Gastroesophageal sphincter (tissue), 4 donors: ENCODE measurements around the gene PI4KB. TPM values are rescaled to one million over a fixed set of nuclear protein-coding genes. Genes with fewer than 3 reads are reported as not detected.

Experiments used
- ATAC-seq: fragments of 150-250 bp; one replicate; pipeline ENCODE4 v1.9.1; 2016; ENCODE audit warnings: mild to moderate bottlenecking, moderate library complexity
- H3K27ac ChIP-seq, 4 donors: fragments of 200-600 bp; sonication (generic) in 3 of 4; 1 replicate in 3 of 4; 2 replicates in 1 of 4; pipeline ENCODE4 v1.5.1; 2016 to 2019
- H3K27me3 ChIP-seq: fragments of 200-600 bp; sonication (generic); one replicate; pipeline ENCODE4 v1.5.1; 2019
- H3K36me3 ChIP-seq, 2 donors: fragments of 200-600 bp; sonication (generic); one replicate each; pipeline ENCODE4 v1.5.1; 2019; ENCODE audit warnings: control low read depth in 1 of 2
- H3K4me1 ChIP-seq, 3 donors: fragments of 200-600 bp; sonication (generic); 1 replicate in 2 of 3; 2 replicates in 1 of 3; pipeline ENCODE4 v1.5.1; 2016 to 2019; ENCODE audit warnings: control low read depth in 2 of 3
- H3K4me3 ChIP-seq, 2 donors: fragments of 200-600 bp; sonication (generic); one replicate each; pipeline ENCODE4 v1.5.1; 2019; ENCODE audit warnings: mild to moderate bottlenecking in 1 of 2, moderate library complexity in 1 of 2
- H3K9me3 ChIP-seq, 3 donors: fragments of 200-600 bp; sonication (generic); one replicate each; pipeline ENCODE4 v1.5.1; 2017 to 2019; ENCODE audit warnings: control low read depth in 2 of 3
- CTCF ChIP-seq, 4 experiments: fragments of 200-600 bp in 2 of 4; fragments of 450-650 bp in 2 of 4; sonication (generic) in 1 of 4; IDR thresholded peaks; one replicate each; pipeline ENCODE4 v1.5.1; 2017 to 2019; ENCODE audit warnings: antibody characterized with exemption in 4 of 4, mild to moderate bottlenecking in 2 of 4, moderate library complexity in 2 of 4
- EP300 ChIP-seq: sonication (generic); formaldehyde crosslinking; IDR thresholded peaks from one replicate; pipeline ENCODE4 v1.6.1; 2017; ENCODE audit warnings: antibody characterized with exemption, mild to moderate bottlenecking
- POLR2A ChIP-seq, 2 donors: fragments of 450-650 bp; IDR thresholded peaks; one replicate each; pipeline ENCODE4 v1.6.1; 2017; ENCODE audit warnings: antibody characterized with exemption in 2 of 2, mild to moderate bottlenecking in 2 of 2, moderate library complexity in 1 of 2
- POLR2AphosphoS5 ChIP-seq: sonication (generic); formaldehyde crosslinking; IDR thresholded peaks from one replicate; pipeline ENCODE4 v1.6.1; 2017; ENCODE audit warnings: antibody characterized with exemption
- WGBS, 2 donors: methylation state at CpG; one replicate each; pipeline ENCODE4 v1.1.5; 2018; ENCODE audit warnings: low coverage in 1 of 2; 5-methylcytosine and 5-hydroxymethylcytosine counted together
- total RNA-seq, 4 donors: library from RNA; depleted of rRNA; stranded (reverse); fragments of >200 nt; gene quantifications; one replicate each; pipeline ENCODE4 v1.1.0, GENCODE V29; 2016

The PI4KB gene
- 100 to 1,000 TPM in 2 of 4 donors, 10 to 100 TPM in 2; 95.0 to 104 (median 97.9) TPM for total RNA-seq

- WGBS, 2 donors = 0 to 1% methylated on average over 15 to 22 of the region's 40 CpGs
- H3K36me3 ChIP-seq = peaks cover 0 to 33% of the 10 kb centered on the region in 2 donors
- TF ChIP-seq EP300 (no peak), POLR2A (IDR thresholded peaks at IDR 0.05) (peak; percentile 18 to 30), CTCF (IDR thresholded peaks at IDR 0.05) (peak in 1 of 4 experiments; percentile 24), POLR2AphosphoS5 (peak; percentile 64)
- no peaks in the 10 kb centered on the region for H3K9me3 ChIP-seq
- H3K4me1 ChIP-seq = peaks cover 0 to 55% (median 26%) of the 10 kb centered on the region in 3 donors
- H3K27ac ChIP-seq = peak within 1 kb of the TSS; percentile 90 to 95 (median 92)
- ATAC-seq = peak; percentile 99
- peak within 1 kb of the TSS; percentile 87 to 89 for H3K4me3 ChIP-seq
- no peaks in the 10 kb centered on the region for H3K27me3 ChIP-seq
These were observed at the start of gene PI4KB for GRCh38 chr1:151327223-151327902. TSS of gene PI4KB (minus strand) at chr1:151327416. CDS start at chr1:151316481, 10,935 bp downstream.

GRCh38 chr1:151373196-151373595 lies 46.0 kb upstream of the PI4KB start:
- Histone ChIP-seq H3K9me3 (no peaks in the 10 kb centered on the region), H3K27me3 (no peaks in the 10 kb centered on the region), H3K4me3 (no peak overlapping the region), H3K4me1 (peaks cover 3 to 54% (median 37%) of the 10 kb centered on the region in 3 donors), H3K27ac (peak overlapping the region in 3 of 4 donors; percentile 85 to 90 (median 87)), H3K36me3 (peaks cover 0 to 12% of the 10 kb centered on the region in 2 donors)
- no peak for ATAC-seq
- 84% methylated on average over 9 of the region's 14 CpGs; no CpG with 5 or more reads in 1 of the 2 donors for WGBS, 2 donors
- TF ChIP-seq POLR2A (IDR thresholded peaks at IDR 0.05) (no peak), POLR2AphosphoS5 (no peak), EP300 (no peak), CTCF (IDR thresholded peaks at IDR 0.05) (no peak)

- Histone ChIP-seq H3K36me3 (peaks cover 0 to 21% of the 10 kb centered on the region in 2 donors), H3K4me3 (peak within 1 kb of the TSS; percentile 38 to 59), H3K9me3 (no peaks in the 10 kb centered on the region), H3K27me3 (no peaks in the 10 kb centered on the region), H3K27ac (peak within 1 kb of the TSS; percentile 61 to 90 (median 86)), H3K4me1 (peaks cover 3 to 63% (median 43%) of the 10 kb centered on the region in 3 donors)
- 0 to 6% methylated on average over 2 to 4 of the region's 11 CpGs for WGBS, 2 donors
- ATAC-seq = peak; percentile 80
- TF ChIP-seq POLR2AphosphoS5 = peak; percentile 62
- TF ChIP-seq EP300 = no peak
- TF ChIP-seq CTCF (IDR thresholded peaks at IDR 0.05) = no peak
- peak; percentile 44 to 74 for TF ChIP-seq POLR2A (IDR thresholded peaks at IDR 0.05)
These were observed 45.1 kb upstream of the PI4KB start, which contains the start of gene SELENBP1 for GRCh38 chr1:151372058-151372934. TSS of gene SELENBP1 (minus strand) at chr1:151372705. CDS start at chr1:151372641, 64 bp downstream.

GRCh38 chr1:151371370-151372057 lies 44.3 kb upstream of the PI4KB start:
- H3K27me3 ChIP-seq = no peaks in the 10 kb centered on the region
- H3K9me3 ChIP-seq = no peaks in the 10 kb centered on the region
- peaks cover 0 to 28% of the 10 kb centered on the region in 2 donors for H3K36me3 ChIP-seq
- H3K4me1 ChIP-seq = peaks cover 3 to 64% (median 43%) of the 10 kb centered on the region in 3 donors
- H3K4me3 ChIP-seq = peak overlapping the region; percentile 38 to 59
- peak; percentile 79 for ATAC-seq
- WGBS, 2 donors = 3 to 22% methylated on average over 3 to 5 of the region's 9 CpGs
- peak overlapping the region; percentile 61 to 90 (median 86) for H3K27ac ChIP-seq
- TF ChIP-seq EP300 (no peak), POLR2AphosphoS5 (peak; percentile 33)
